ENCODE results near the gene ARHGAP26.

ARHGAP26 gene

DNA sequence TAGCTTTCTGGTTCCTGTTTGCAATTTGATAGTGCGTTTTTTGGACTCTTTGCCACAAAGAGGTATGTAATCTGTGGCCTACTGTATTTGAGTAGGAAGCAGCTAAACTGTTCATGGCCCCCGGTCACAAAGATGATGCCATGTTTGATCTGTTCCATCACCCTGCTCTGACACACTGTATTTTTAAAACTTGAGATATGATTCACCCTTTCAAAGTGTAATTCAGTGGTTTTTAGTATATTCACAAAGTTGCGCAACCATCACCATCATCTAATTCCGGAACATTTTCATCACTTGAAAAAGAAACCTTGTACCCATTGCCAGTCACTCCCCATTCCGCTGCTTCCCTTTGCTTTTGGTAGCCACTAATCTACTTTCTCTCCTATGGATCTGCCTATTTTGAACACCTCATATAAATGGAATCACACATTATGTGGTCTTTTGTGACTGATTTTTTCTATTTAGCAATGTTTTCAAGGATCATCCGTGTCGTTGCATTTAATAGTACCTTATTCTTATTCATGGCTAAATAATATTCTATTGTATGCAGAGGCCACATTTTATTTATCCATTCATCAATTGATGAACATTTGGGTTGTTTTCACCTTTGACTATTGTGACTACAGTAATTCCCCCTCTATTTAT is 491.7 kb downstream of the ARHGAP26 start:
- DNase-seq (ENCODE audit: low read depth in 2 of 2, low spot score in 1 of 2) = no peak

- DNase-seq (ENCODE audit: low read depth in 2 of 2, low spot score in 1 of 2) = no peak
These were observed 492.4 kb downstream of the ARHGAP26 start for GRCh38 chr5:143262393-143263174.

GRCh38 chr5:143263272-143263810 is 493.2 kb downstream of the ARHGAP26 start:
- no peak for DNase-seq (ENCODE audit: low read depth in 2 of 2, low spot score in 1 of 2)

- DNase-seq (ENCODE audit: low read depth in 2 of 2, low spot score in 1 of 2) = no peak
These were observed 495.8 kb downstream of the ARHGAP26 start for GRCh38 chr5:143265995-143266394.

DNA sequence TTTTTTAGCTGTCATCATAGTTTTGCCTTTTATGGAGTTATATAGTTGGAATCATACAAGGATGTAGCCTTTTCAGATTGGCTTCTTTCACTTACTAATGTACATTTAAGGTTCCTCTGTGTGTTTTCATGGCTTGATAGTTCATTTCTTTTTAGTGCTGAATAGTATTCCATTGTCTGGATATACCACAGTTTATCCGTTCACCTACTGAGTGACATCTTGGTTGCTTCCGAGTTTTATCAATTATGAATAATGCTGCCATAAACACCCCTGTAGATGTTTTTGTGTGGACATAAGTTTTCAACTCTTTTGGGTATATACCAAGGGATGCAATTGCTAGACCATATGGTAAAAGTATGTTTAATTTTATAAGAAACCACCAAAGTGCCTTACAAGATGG is 497.0 kb downstream of the ARHGAP26 start:
- no peak for DNase-seq (ENCODE audit: low read depth in 2 of 2, low spot score in 1 of 2)

- no peak for DNase-seq (ENCODE audit: low read depth in 2 of 2, low spot score in 1 of 2)
These were observed 498.2 kb downstream of the ARHGAP26 start for GRCh38 chr5:143268388-143268787.

- no peak for DNase-seq (ENCODE audit: low read depth in 2 of 2, low spot score in 1 of 2)
These were observed 501.3 kb downstream of the ARHGAP26 start for GRCh38 chr5:143271431-143271830.

GRCh38 chr5:143274952-143275351 is 504.8 kb downstream of the ARHGAP26 start:
- DNase-seq (ENCODE audit: low read depth in 2 of 2, low spot score in 1 of 2) = no peak

GRCh38 chr5:143275512-143276363 is 505.6 kb downstream of the ARHGAP26 start:
- no peak for DNase-seq (ENCODE audit: low read depth in 2 of 2, low spot score in 1 of 2)

DNA sequence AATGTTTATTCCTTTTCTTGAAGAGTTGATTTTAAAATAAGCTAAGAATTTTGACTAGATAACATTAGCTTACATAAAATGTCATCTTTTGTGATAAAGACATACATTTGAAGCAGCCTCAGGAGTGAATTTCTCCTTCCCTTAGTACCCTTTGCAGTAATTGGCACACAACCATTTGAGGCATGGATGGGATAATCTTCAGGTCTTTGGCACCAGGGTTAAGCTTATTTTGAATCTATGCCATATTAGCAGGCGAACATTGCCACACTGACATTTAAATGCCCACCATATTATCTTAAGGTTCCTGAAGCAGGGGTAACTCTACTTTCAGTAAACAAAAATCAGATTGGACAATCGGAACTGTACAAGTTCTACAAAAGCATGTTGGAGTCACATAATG is 507.4 kb downstream of the ARHGAP26 start:
- no peak for DNase-seq (ENCODE audit: low read depth in 2 of 2, low spot score in 1 of 2)
